Ascending aorta (tissue), 2 donors: Measurements from ENCODE around the gene BRD4. TPM values are rescaled to one million over a fixed set of nuclear protein-coding genes. Genes with fewer than 3 reads are reported as not detected.
"Not testable (repeated sequence)": the region's sequence is repeated elsewhere in the genome, so short reads cannot be mapped to it uniquely, and the experiment has no call there.

ENCODE experiments used
- DNase-seq, 2 donors: peaks; one replicate each; pipeline ENCODE4 v3.0.0-alpha.2; 2019; ENCODE audit warnings: low spot score in 2 of 2
- H3K27ac ChIP-seq, 2 donors: fragments of 200-600 bp; sonication (generic); one replicate each; pipeline ENCODE4 v1.5.1; 2016 to 2017; ENCODE audit warnings: mild to moderate bottlenecking in 1 of 2
- H3K27me3 ChIP-seq: fragments of 200-600 bp; sonication (generic); one replicate; pipeline ENCODE4 v1.5.1; 2017
- H3K36me3 ChIP-seq, 2 donors: fragments of 200-600 bp; sonication (generic); one replicate each; pipeline ENCODE4 v1.5.1; 2016
- H3K4me1 ChIP-seq, 2 donors: fragments of 200-600 bp; sonication (generic); one replicate each; pipeline ENCODE4 v1.5.1; 2016 to 2017; ENCODE audit warnings: mild to moderate bottlenecking in 1 of 2
- H3K4me3 ChIP-seq, 2 donors: fragments of 200-600 bp; sonication (generic); one replicate each; pipeline ENCODE4 v1.5.1; 2016 to 2017; ENCODE audit warnings: mild to moderate bottlenecking in 1 of 2
- H3K9me3 ChIP-seq, 2 donors: fragments of 200-600 bp; sonication (generic); one replicate each; pipeline ENCODE4 v1.5.1; 2016
- CTCF ChIP-seq, 3 experiments: fragments of 200-600 bp in 2 of 3; fragments of 450-650 bp in 1 of 3; sonication (generic) in 2 of 3; IDR thresholded peaks; one replicate each; pipeline ENCODE4 v1.5.1; 2016 to 2019; ENCODE audit warnings: antibody characterized with exemption in 3 of 3, mild to moderate bottlenecking in 1 of 3, moderate library complexity in 1 of 3
- intact Hi-C: fragments of 100-400 bp; cut with DNase I; formaldehyde crosslinking; loops from one replicate; pipeline ENCODE4 v1.15.1; 2023
- total RNA-seq: library from RNA; depleted of rRNA; stranded (reverse); fragments of >200 nt; gene quantifications from one replicate; pipeline ENCODE4 v1.1.0, GENCODE V29; 2016

BRD4 gene
- total RNA-seq, 1 donor from 2014 or later = 55.3 TPM

GRCh38 chr19:15368051-15368632 is 35.8 kb upstream of the BRD4 start:
- H3K9me3 ChIP-seq = no peaks in the 10 kb centered on the region
- no peaks in the 10 kb centered on the region for H3K27me3 ChIP-seq
- TF ChIP-seq CTCF (IDR thresholded peaks at IDR 0.05) = no peak
- no peak overlapping the region for H3K27ac ChIP-seq
- H3K4me1 ChIP-seq = no peaks in the 10 kb centered on the region
- H3K4me3 ChIP-seq = no peak overlapping the region
- H3K36me3 ChIP-seq = peaks cover 78 to 81% of the 10 kb centered on the region in 2 donors
- intact Hi-C loops = no loop called here
- no peak for DNase-seq

GRCh38 chr19:15367439-15367838 is 35.1 kb upstream of the BRD4 start:
- intact Hi-C loops = no loop called here
- no peaks in the 10 kb centered on the region for H3K9me3 ChIP-seq
- H3K27ac ChIP-seq = no peak overlapping the region
- no peaks in the 10 kb centered on the region for H3K27me3 ChIP-seq
- no peak for DNase-seq
- TF ChIP-seq CTCF (IDR thresholded peaks at IDR 0.05) = no peak
- no peak overlapping the region for H3K4me3 ChIP-seq
- H3K36me3 ChIP-seq = peaks cover 71 to 74% of the 10 kb centered on the region in 2 donors
- no peaks in the 10 kb centered on the region for H3K4me1 ChIP-seq

GRCh38 chr19:15365264-15365663 is 32.9 kb upstream of the BRD4 start:
- H3K36me3 ChIP-seq = peaks cover 68 to 69% of the 10 kb centered on the region in 2 donors
- H3K4me1 ChIP-seq = no peaks in the 10 kb centered on the region
- H3K27ac ChIP-seq = no peak overlapping the region
- no peaks in the 10 kb centered on the region for H3K27me3 ChIP-seq
- H3K9me3 ChIP-seq = no peaks in the 10 kb centered on the region
- no peak overlapping the region for H3K4me3 ChIP-seq
- TF ChIP-seq CTCF (IDR thresholded peaks at IDR 0.05) = no peak
- no peak for DNase-seq
- intact Hi-C loops = no loop called here

GRCh38 chr19:15363791-15364190 is 31.5 kb upstream of the BRD4 start:
- intact Hi-C loops, DNase-seq, H3K4me1 ChIP-seq, H3K4me3 ChIP-seq, H3K27me3 ChIP-seq, H3K9me3 ChIP-seq, H3K27ac ChIP-seq: not testable (repeated sequence)
- peaks cover 68 to 69% of the 10 kb centered on the region in 2 donors for H3K36me3 ChIP-seq

- H3K4me1 ChIP-seq, H3K4me3 ChIP-seq, intact Hi-C loops, H3K27ac ChIP-seq, DNase-seq, H3K27me3 ChIP-seq, H3K9me3 ChIP-seq: not testable (repeated sequence)
- H3K36me3 ChIP-seq = peaks cover 68 to 69% of the 10 kb centered on the region in 2 donors
Measured at GRCh38 chr19:15363048-15363447, 30.7 kb upstream of the BRD4 start.

- DNase-seq, H3K27ac ChIP-seq, H3K4me3 ChIP-seq, H3K9me3 ChIP-seq, H3K27me3 ChIP-seq, H3K4me1 ChIP-seq, intact Hi-C loops: not testable (repeated sequence)
- H3K36me3 ChIP-seq = peaks cover 76 to 77% of the 10 kb centered on the region in 2 donors
Measured at GRCh38 chr19:15360015-15360414, 27.7 kb upstream of the BRD4 start.

GRCh38 chr19:15358918-15359317 is 26.6 kb upstream of the BRD4 start:
- no peak overlapping the region for H3K27ac ChIP-seq
- H3K27me3 ChIP-seq = no peaks in the 10 kb centered on the region
- intact Hi-C loops = no loop called here

More at GRCh38 chr19:15358918-15359317, 26.6 kb upstream of the BRD4 start:
- no peak for TF ChIP-seq CTCF (IDR thresholded peaks at IDR 0.05)
- Histone ChIP-seq H3K4me3 (no peak overlapping the region), H3K9me3 (no peaks in the 10 kb centered on the region), H3K36me3 (peaks cover 78 to 79% of the 10 kb centered on the region in 2 donors), H3K4me1 (no peaks in the 10 kb centered on the region)
- DNase-seq = no peak
